Measurements from ENCODE around the gene MEGF6.

- TF ChIP-seq CTCF (IDR thresholded peaks at IDR 0.05) = no peak
- TF ChIP-seq POLR2A (IDR thresholded peaks at IDR 0.05) = no peak
Measured at GRCh38 chr1:3461238-3461933, 149.9 kb downstream of the MEGF6 start.

All from body of pancreas (tissue), 4 donors.